CD4-positive, alpha-beta T cell treated with Interferon gamma for 1 hour (primary cell): ENCODE results near the gene METTL3.

Experiments
- DNase-seq: peaks from one replicate; pipeline ENCODE4 v3.0.0-alpha.2; 2020

Gene METTL3

GRCh38 chr14:21526672-21527317 is 15.7 kb upstream of the METTL3 start:
- DNase-seq: no peak

DNA sequence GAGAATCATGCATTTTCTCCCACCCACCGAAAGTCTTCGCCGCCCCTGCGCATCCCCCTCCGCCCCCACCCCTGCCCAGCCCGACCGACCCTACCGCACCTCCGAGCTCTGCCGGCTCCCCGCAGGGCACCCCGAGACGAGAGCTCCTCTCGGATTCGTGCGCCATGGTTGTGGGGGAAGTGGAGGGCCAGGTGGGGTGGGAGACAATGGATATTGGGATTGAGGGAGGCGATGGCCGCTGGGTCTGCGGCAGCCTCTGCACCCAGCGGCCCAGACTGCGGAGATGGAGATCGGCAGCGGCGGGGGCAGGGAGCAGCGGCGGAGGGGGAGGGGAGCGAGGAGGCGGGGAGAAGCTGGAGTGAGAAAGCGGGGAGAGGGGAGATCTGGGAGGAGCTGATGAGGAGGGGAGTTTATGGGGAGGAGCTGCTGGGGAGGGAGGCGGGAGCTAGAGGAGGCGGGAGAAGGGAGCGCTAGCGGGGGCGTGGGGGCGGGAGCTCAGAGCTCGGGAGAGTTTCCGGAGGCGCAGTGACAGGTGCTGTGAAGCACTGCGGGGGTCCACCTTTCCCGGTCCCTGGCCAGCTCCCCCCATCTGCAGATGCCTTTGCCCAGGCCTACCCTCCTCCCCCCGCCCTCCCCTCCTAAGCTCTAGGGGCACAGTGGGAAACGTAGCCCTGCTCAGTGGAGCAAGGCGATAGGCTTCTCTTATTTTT is 15.0 kb upstream of the METTL3 start, which contains the start of gene SALL2:
SALL2 (minus strand) TSS at position 385 of the 710 bp plus-strand sequence; CDS start at position 166, 219 bp downstream.
- peak; percentile 50 for DNase-seq

DNA sequence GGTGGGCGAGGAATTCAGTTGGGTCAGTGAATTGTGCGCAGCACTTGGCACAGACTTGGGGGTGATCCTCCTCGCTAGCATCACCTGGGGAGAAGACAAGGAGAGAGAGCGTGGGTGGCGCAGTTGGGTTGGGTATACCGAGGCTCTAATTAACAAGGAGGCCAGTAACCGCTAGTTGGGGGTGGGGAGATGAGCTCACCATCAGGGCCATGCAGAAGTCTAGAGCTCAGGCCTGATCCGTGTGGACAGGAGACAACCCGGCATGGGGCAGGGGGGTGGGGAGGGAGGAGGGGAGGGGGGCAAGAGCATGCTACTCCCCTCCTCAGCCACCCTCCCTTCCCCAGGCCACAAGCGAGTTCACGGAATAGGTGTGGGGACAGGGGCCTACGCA is 14.4 kb upstream of the METTL3 start:
- no peak for DNase-seq

GRCh38 chr14:21524575-21525490 is 13.7 kb upstream of the METTL3 start:
- no peak for DNase-seq

DNA sequence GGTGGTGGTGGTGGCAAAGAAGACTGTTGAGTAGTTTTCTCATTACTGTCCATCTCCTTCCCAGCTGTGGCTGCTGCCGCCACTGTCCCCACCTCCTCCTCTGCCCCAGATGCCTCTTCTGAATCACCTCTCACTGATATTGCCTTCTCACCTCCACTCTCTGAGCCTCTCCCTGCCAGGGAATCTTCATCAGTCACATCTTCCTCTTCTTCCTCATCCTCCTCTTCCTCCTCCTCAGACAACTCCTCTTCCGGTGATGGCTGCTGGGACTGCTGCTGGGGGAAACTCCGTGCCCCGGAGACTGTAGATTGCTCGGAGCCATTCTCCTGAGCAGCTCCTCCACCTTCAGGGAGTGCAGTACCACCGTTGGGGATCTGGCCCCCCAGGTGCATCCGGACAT is 12.1 kb upstream of the METTL3 start:
- no peak for DNase-seq

DNA sequence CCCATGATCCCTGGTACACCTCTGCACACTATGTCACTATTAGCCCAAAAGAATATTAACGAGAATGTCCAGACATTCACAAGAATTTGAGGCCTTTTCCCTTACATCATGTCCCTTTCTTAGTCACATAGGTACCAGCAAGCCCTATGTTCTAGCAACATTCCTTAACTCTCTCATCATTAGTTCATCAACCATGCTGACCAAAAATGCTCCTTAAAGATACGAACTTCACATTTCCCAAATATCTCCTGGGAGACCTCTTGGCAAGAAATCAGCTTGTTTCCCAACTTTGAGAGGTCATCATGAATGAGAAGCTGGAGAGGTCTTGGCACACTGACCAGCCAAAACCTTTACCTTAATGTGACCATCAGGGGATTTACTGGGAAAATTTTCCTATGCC is 10.4 kb upstream of the METTL3 start:
- DNase-seq: no peak

DNA sequence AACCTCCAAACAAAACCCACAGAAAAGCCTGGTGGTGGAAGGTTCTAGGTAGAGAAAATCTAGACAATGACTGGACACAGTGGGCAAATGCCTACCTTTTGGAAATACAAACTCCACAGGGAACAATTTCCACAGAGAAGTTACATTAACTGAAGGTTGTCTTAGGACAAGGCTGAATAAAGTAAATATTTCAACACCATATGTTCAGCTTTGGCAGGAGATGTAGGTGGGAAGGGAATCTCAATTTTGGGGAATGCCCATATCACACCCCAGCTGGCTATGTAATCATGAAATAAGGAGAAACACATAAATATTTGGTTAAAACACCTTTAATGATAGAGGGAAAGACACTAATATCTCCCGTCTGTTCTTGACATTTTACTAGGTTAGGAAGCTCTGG is 9.6 kb upstream of the METTL3 start:
- DNase-seq: no peak

- no peak for DNase-seq
Measured at GRCh38 chr14:21518725-21519124, 7.6 kb upstream of the METTL3 start.

DNA sequence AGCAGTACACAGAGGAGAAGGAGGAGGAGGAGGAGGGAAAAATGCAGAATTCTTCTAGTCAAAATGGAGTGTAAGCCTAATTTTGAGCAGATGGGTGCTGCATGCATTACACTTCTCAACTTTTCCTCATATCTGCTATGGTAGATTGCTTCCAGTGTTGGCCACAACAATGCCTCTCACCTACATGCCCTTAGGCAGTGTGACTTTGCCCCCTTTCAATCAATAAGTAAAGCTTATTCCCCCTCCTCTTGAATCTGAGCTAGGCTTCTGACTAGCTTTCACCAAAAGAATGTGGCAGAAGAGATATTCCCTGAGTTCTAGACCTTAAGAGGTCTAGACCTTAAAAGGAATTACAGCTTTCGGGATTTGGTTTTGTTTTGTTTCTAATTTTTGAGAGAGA is 3.2 kb upstream of the METTL3 start:
- DNase-seq: no peak

DNA sequence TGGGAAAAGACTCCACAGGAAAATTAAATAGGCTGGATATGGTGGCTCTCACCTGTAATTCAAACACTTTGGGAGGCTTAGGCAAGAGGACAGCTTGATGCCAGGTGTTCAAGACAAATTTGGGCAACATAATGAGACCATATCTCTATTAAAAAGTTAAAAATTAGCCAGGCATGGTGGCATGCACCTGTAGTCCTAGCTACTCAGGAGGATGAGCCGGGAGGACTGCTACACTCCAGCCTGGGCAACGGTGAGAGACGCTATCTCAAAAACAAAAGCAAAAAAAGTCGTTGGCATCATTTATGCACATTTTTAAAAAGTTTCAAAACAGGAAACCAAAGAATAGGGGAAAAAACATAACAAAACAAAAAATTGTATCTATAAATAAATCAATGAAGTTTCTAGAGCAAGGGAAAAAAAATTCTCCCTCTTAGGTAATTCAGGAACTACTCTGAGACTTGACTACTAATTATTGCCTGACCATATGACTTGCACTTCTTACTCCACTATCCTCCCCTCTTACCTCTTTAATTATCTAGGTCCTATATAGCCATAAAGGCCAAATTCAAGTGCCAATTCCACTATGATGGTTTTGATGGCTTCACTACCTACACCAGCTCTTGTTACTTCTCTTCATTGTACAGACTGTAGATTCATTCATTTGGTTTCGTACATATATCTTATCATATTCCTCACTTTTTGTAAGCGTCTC is 1.6 kb downstream of the METTL3 start:
- no peak for DNase-seq

GRCh38 chr14:21506557-21506956 is 4.6 kb downstream of the METTL3 start:
- DNase-seq: no peak

GRCh38 chr14:21505012-21505553 is 6.1 kb downstream of the METTL3 start:
- no peak for DNase-seq

- DNase-seq: no peak
Measured at GRCh38 chr14:21503376-21503775, 7.8 kb downstream of the METTL3 start.

DNA sequence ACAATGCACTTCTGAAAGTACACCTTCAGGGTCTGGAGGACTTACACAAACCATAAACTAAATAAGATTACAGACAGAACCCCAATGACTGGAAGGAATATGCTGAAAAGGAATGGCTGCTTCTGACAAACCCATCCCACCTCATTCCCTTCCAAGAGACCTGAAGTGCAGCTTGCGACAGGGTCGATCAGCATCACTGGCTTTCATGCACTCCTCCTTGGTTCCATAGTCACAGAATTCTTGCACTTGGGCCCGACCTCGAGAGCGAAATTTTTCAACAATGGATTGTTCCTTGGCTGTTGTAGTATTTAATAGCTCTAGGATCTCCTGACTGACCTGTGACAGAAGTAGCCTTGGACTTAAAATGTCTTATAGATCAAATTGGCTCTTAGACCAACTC is 9.6 kb downstream of the METTL3 start:
- no peak for DNase-seq

GRCh38 chr14:21498540-21499526 is 12.3 kb downstream of the METTL3 start:
- DNase-seq: no peak

DNA sequence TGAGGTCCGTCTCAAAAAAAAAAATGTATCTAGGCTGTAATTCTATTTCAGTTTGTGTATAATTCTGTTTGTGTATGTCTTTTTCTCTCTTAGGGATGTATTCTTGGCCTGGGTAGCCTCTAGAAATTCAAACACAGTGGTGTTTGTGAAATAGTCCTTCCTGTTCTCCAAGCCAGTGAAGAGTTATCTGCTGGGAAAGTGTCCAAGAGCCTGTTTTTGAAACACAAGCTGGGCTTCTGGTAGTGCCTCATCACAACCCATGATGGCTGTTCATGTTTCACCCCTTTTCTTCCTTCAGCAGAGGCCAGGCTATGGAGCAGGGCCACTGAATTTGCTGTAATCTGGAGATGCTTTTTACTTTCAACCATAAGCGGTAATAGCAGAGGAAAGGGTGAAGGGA is 14.7 kb downstream of the METTL3 start:
- no peak for DNase-seq

DNA sequence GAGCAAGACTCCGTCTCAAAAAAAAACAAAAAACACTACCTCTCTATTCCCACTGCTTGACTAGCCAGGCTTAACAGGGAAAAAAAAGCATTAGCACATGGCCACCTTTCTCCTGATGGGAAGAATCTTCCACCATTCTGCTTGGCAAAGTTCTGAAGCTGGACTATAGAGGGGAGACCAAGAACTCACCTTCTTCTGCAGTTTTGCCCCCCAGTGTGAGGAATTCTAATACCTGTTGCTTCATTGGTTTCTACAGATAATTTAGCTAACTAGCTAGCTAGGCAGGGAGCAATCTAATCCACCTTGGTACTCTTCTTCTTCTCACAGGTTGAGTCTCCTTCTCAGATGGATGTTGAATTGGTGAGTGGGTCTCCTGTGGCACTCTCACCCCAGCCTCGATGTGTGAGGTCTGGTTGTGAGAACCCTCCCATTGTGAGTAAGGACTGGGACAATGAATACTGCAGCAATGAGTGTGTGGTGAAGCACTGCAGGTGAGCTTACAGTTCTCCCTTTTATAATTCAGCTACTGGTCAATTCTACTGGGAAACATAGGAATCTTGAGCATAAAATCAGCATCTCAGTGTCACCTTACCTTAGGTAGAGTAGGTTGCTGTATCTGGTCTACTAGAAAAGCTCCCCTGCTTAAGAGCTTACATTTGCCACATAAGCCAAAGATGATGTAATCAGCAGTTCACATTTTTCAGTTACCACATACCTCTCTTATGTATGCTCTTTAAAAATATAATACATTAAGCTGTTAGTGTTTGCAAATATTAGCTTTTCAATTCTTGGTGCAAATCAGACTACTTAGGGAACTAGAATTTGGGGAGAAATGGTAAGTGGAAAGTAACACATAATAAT is 16.0 kb downstream of the METTL3 start:
- DNase-seq: no peak

DNA sequence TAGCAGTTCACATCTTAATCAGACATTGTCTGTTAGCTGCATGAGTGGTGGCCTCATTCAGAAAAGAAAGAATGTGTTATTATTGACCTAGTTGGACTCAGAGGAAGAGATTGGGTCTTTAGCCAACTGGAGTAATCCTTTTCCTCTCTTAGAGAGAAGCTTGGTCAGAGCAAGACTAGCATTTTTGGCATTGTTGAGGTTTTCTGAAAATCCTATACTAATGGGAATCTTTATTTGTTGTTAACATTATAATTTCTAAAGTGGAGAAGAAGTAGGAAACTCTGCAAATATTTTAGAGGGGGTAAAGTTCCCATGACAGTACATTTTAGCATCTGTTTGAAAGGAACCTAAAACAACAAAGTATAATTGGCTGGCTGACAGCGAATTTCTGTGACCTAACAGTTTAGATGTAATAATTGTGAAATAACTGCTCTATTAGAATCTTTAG is 24.5 kb downstream of the METTL3 start:
- no peak for DNase-seq

GRCh38 chr14:21476925-21477681 is 34.0 kb downstream of the METTL3 start, which contains the start of the genes RAB2B and TOX4:
RAB2B (minus strand) TSS chr14:21476959; CDS start chr14:21476872, 87 bp downstream.
TOX4 (plus strand) TSS chr14:21477195; CDS start chr14:21477279, 84 bp downstream.
- peak; percentile 97 for DNase-seq
